ENCODE results near the gene CCDC73.
"Not testable (repeated sequence)": the region's sequence is repeated elsewhere in the genome, so short reads cannot be mapped to it uniquely, and the experiment has no call there.

CCDC73 gene

GRCh38 chr11:32705309-32706033 lies 89.0 kb downstream of the CCDC73 start:
- DNase-seq (ENCODE audit: low read depth) = no peak

GRCh38 chr11:32704775-32705174 lies 89.7 kb downstream of the CCDC73 start:
- no peak for DNase-seq (ENCODE audit: low read depth)

- DNase-seq (ENCODE audit: low read depth) = no peak
Measured at GRCh38 chr11:32704261-32704660, 90.2 kb downstream of the CCDC73 start.

- DNase-seq (ENCODE audit: low read depth) = no peak
Measured at GRCh38 chr11:32701616-32702015, 92.8 kb downstream of the CCDC73 start.

- DNase-seq (ENCODE audit: low read depth) = no peak
Measured at GRCh38 chr11:32698579-32698978, 95.9 kb downstream of the CCDC73 start.

- no peak for DNase-seq (ENCODE audit: low read depth)
Measured at GRCh38 chr11:32671051-32671450, 123.4 kb downstream of the CCDC73 start.

- no peak for DNase-seq (ENCODE audit: low read depth)
Measured at GRCh38 chr11:32659672-32660071, 134.8 kb downstream of the CCDC73 start.

- DNase-seq (ENCODE audit: low read depth) = no peak
Measured at GRCh38 chr11:32658639-32659406, 135.6 kb downstream of the CCDC73 start.

GRCh38 chr11:32643526-32643925 lies 150.9 kb downstream of the CCDC73 start:
- DNase-seq (ENCODE audit: low read depth) = no peak

GRCh38 chr11:32641361-32641760 lies 153.1 kb downstream of the CCDC73 start:
- no peak for DNase-seq (ENCODE audit: low read depth)

GRCh38 chr11:32635819-32636218 lies 158.6 kb downstream of the CCDC73 start:
- DNase-seq (ENCODE audit: low read depth) = no peak

- no peak for DNase-seq (ENCODE audit: low read depth)
Measured at GRCh38 chr11:32630844-32631243, 163.6 kb downstream of the CCDC73 start.

GRCh38 chr11:32616903-32617302 lies 177.6 kb downstream of the CCDC73 start:
- DNase-seq (ENCODE audit: low read depth) = no peak

GRCh38 chr11:32615422-32615821 lies 179.0 kb downstream of the CCDC73 start:
- DNase-seq (ENCODE audit: low read depth) = no peak

- no peak for DNase-seq (ENCODE audit: low read depth)
Measured at GRCh38 chr11:32613500-32614151, 180.8 kb downstream of the CCDC73 start.

- no peak for DNase-seq (ENCODE audit: low read depth)
Measured at GRCh38 chr11:32610797-32611352, 183.6 kb downstream of the CCDC73 start.

GRCh38 chr11:32608826-32609225 lies 185.6 kb downstream of the CCDC73 start:
- DNase-seq (ENCODE audit: low read depth) = not testable (repeated sequence)

GRCh38 chr11:32606220-32606619 lies 188.2 kb downstream of the CCDC73 start:
- no peak for DNase-seq (ENCODE audit: low read depth)

GRCh38 chr11:32602657-32603415 lies 191.6 kb downstream of the CCDC73 start:
- no peak for DNase-seq (ENCODE audit: low read depth)

- no peak for DNase-seq (ENCODE audit: low read depth)
Measured at GRCh38 chr11:32597921-32598320, 196.5 kb downstream of the CCDC73 start.

- DNase-seq (ENCODE audit: low read depth) = not testable (repeated sequence)
Measured at GRCh38 chr11:32596114-32596513, 198.3 kb downstream of the CCDC73 start.

- DNase-seq (ENCODE audit: low read depth) = no peak
Measured at GRCh38 chr11:32594272-32594671, 200.2 kb downstream of the CCDC73 start.
